Measurements from ENCODE around the gene RPN1. TPM values are rescaled to one million over a fixed set of nuclear protein-coding genes. Genes with fewer than 3 reads are reported as not detected.

Gene RPN1
- total RNA-seq, 1 donor: 473 TPM

DNA sequence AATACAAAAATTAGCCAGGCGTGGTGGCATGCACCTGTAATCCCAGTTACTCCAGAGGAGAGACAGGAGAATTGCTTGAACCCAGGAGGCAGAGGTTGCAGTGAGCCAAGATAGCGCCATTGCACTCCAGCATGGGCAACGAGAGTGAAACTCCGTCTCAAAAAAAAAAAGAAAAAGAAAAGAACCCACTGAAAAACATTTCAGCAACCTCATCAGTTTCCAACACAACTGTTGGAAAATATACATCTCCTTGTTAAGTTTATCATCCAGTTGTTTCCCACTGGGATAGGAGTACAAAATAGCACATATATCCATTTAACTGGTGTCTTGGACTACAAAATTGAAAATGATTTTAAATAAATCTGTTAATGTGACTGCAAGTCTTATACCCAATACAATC lies 2.2 kb downstream of the RPN1 start:
- H3K27ac ChIP-seq (ENCODE audit: low read depth, low read length): no peak overlapping the region
- no peaks in the 10 kb centered on the region for H3K9me3 ChIP-seq (ENCODE audit: low read depth, low read length)
- TF ChIP-seq, protein P1, sequence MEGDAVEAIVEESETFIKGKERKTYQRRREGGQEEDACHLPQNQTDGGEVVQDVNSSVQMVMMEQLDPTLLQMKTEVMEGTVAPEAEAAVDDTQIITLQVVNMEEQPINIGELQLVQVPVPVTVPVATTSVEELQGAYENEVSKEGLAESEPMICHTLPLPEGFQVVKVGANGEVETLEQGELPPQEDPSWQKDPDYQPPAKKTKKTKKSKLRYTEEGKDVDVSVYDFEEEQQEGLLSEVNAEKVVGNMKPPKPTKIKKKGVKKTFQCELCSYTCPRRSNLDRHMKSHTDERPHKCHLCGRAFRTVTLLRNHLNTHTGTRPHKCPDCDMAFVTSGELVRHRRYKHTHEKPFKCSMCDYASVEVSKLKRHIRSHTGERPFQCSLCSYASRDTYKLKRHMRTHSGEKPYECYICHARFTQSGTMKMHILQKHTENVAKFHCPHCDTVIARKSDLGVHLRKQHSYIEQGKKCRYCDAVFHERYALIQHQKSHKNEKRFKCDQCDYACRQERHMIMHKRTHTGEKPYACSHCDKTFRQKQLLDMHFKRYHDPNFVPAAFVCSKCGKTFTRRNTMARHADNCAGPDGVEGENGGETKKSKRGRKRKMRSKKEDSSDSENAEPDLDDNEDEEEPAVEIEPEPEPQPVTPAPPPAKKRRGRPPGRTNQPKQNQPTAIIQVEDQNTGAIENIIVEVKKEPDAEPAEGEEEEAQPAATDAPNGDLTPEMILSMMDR (IDR thresholded peaks at IDR 0.05; ENCODE audit: extremely low read depth, low read depth, low read length): no peak
- peak overlapping the region; percentile 100 for H3K4me3 ChIP-seq (ENCODE audit: insufficient read depth, low read length)
- no peak overlapping the region for H2AFZ ChIP-seq (ENCODE audit: low read length)
- DNase-seq (ENCODE audit: insufficient read length, low spot score, missing footprints): no peak
- peaks cover 10% of the 10 kb centered on the region for H3K36me3 ChIP-seq (ENCODE audit: insufficient read depth, low read length)
- peak overlapping the region; percentile 93 for H3K4me2 ChIP-seq (ENCODE audit: insufficient read depth, low read length)
- H3K4me1 ChIP-seq (ENCODE audit: insufficient read depth, low read length): peaks cover 6% of the 10 kb centered on the region
- H3K79me2 ChIP-seq (ENCODE audit: insufficient read depth, low read length): peaks cover 72% of the 10 kb centered on the region
- H3K27me3 ChIP-seq (ENCODE audit: insufficient read depth, low read length): no peaks in the 10 kb centered on the region
- H4K20me1 ChIP-seq (ENCODE audit: insufficient read depth, low read length): peaks cover 36% of the 10 kb centered on the region

DNA sequence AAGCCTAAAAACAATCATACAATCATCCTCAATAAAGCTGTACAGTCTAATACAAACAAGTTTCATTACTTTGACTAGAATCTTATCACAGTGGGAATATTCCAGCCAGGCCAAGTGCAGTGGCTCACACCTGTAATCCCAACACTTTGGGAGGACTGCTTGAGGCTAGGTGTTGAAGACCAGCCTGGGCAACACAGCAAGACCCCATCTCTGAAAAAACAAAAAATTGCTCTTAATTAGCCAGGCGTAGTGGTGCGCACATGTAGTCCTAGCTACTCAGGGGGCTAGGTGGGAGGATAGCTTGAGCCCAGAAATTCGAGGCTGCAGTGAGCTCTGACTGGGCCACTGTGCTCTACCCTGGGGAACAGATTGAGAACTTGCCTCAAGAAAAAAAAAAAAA lies 3.3 kb downstream of the RPN1 start:
- Histone ChIP-seq H3K27me3 (ENCODE audit: insufficient read depth, low read length) (no peaks in the 10 kb centered on the region), H3K9me3 (ENCODE audit: low read depth, low read length) (no peaks in the 10 kb centered on the region), H3K4me2 (ENCODE audit: insufficient read depth, low read length) (no peak overlapping the region), H3K4me1 (ENCODE audit: insufficient read depth, low read length) (peaks cover 6% of the 10 kb centered on the region), H4K20me1 (ENCODE audit: insufficient read depth, low read length) (peaks cover 36% of the 10 kb centered on the region), H3K4me3 (ENCODE audit: insufficient read depth, low read length) (no peak overlapping the region), H3K27ac (ENCODE audit: low read depth, low read length) (no peak overlapping the region), H3K36me3 (ENCODE audit: insufficient read depth, low read length) (peaks cover 18% of the 10 kb centered on the region), H2AFZ (ENCODE audit: low read length) (no peak overlapping the region), H3K79me2 (ENCODE audit: insufficient read depth, low read length) (peaks cover 83% of the 10 kb centered on the region)
- no peak for DNase-seq (ENCODE audit: insufficient read length, low spot score, missing footprints)
- TF ChIP-seq, protein P1 (IDR thresholded peaks at IDR 0.05; ENCODE audit: extremely low read depth, low read depth, low read length): no peak

DNA sequence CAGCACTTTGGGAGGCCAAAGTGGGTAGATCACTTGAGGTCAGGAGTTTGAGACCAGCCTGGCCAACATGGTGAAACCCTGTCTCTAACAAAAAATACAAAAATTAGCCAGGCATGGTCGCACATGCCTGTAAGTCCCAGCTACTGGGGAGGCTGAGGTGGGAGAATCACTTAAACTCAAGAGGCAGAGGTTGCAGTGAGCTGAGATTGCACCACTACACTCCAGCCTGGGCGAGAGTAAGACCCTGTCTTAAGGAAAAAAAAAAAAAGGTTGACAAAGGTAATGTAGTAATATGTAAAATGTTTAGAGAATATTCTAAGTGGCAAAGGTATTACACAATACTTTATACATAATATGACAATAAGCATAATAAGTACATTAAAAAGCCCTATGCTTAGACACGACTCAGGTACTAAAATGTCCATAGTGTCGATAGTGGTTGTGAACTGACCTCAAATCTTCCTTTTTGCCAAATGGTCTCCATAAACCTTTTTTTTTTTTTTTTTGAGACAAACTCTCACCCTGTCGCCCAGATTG lies 16.5 kb downstream of the RPN1 start:
- H3K4me2 ChIP-seq (ENCODE audit: insufficient read depth, low read length): no peak overlapping the region
- no peak overlapping the region for H3K4me3 ChIP-seq (ENCODE audit: insufficient read depth, low read length)
- H3K36me3 ChIP-seq (ENCODE audit: insufficient read depth, low read length): peaks cover 57% of the 10 kb centered on the region
- peaks cover 82% of the 10 kb centered on the region for H3K79me2 ChIP-seq (ENCODE audit: insufficient read depth, low read length)
- no peaks in the 10 kb centered on the region for H3K4me1 ChIP-seq (ENCODE audit: insufficient read depth, low read length)
- no peaks in the 10 kb centered on the region for H3K27me3 ChIP-seq (ENCODE audit: insufficient read depth, low read length)
- H3K27ac ChIP-seq (ENCODE audit: low read depth, low read length): no peak overlapping the region
- TF ChIP-seq, protein P1 (IDR thresholded peaks at IDR 0.05; ENCODE audit: extremely low read depth, low read depth, low read length): no peak
- no peaks in the 10 kb centered on the region for H3K9me3 ChIP-seq (ENCODE audit: low read depth, low read length)
- no peak for DNase-seq (ENCODE audit: insufficient read length, low spot score, missing footprints)
- peaks cover 17% of the 10 kb centered on the region for H4K20me1 ChIP-seq (ENCODE audit: insufficient read depth, low read length)
- no peak overlapping the region for H2AFZ ChIP-seq (ENCODE audit: low read length)

DNA sequence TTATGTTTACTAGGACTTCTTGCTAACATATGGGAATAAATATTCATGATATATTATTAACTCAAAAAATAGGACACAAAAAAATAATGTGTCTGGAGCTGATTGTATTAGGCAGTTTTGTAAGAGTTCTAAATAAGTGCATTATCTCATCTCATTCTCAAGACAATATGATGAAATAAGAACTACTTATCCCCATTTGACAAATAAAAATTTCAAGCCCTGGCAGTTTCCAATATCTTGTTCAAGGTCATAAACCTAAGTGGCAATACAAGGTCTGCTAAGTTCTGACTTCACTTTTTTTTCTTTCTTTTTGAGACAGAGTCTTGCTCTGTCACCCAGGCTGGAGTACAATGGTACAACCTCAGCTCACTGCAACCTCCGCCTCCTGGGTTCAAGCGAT lies 18.3 kb downstream of the RPN1 start:
- no peak for DNase-seq (ENCODE audit: insufficient read length, low spot score, missing footprints)

More for the DNA sequence above, 18.3 kb downstream of the RPN1 start:
- Histone ChIP-seq H3K4me1 (ENCODE audit: insufficient read depth, low read length) (no peaks in the 10 kb centered on the region), H3K36me3 (ENCODE audit: insufficient read depth, low read length) (peaks cover 54% of the 10 kb centered on the region), H4K20me1 (ENCODE audit: insufficient read depth, low read length) (peaks cover 16% of the 10 kb centered on the region), H3K27me3 (ENCODE audit: insufficient read depth, low read length) (no peaks in the 10 kb centered on the region), H3K4me2 (ENCODE audit: insufficient read depth, low read length) (no peak overlapping the region), H3K79me2 (ENCODE audit: insufficient read depth, low read length) (peaks cover 76% of the 10 kb centered on the region), H3K9me3 (ENCODE audit: low read depth, low read length) (no peaks in the 10 kb centered on the region), H2AFZ (ENCODE audit: low read length) (no peak overlapping the region), H3K4me3 (ENCODE audit: insufficient read depth, low read length) (no peak overlapping the region), H3K27ac (ENCODE audit: low read depth, low read length) (no peak overlapping the region)
- TF ChIP-seq, protein P1 (IDR thresholded peaks at IDR 0.05; ENCODE audit: extremely low read depth, low read depth, low read length): no peak

Data from osteoblast (primary cell).